Right lobe of liver (tissue), 4 donors: ENCODE data around the gene ORAI1.

Source experiments
- CTCF ChIP-seq, 4 donors: fragments of 200-600 bp in 3 of 4; fragments of 450-650 bp in 1 of 4; IDR thresholded peaks; one replicate each; pipeline versions ENCODE4 v1.5.1 to v1.8.0; 2016 to 2022; ENCODE audit warnings: antibody characterized with exemption in 4 of 4, mild to moderate bottlenecking in 2 of 4
- POLR2A ChIP-seq: fragments of 450-650 bp; IDR thresholded peaks from one replicate; pipeline ENCODE4 v1.6.1; 2017; ENCODE audit warnings: antibody characterized with exemption, mild to moderate bottlenecking
- donor health status: DM: no; HTN: no; CAD: no.
- donor health status: DM: no; HTN: no; CAD: no.
- donor health status: DM: no; HTN: yes; CAD: no.

GRCh38 chr12:121676190-121676589 lies 49.9 kb downstream of the ORAI1 start:
- TF ChIP-seq CTCF (IDR thresholded peaks at IDR 0.05) (no peak), POLR2A (no peak)
